Embryonic facial prominence (tissue), 1 donor: ENCODE data around the gene POLD1.
A peak's percentile ranks its signal among the peaks of the same experiment; 100 is the strongest.
"Not testable (repeated sequence)": the region's sequence is repeated elsewhere in the genome, so short reads cannot be mapped to it uniquely, and the experiment has no call there.

Experiments
- DNase-seq: peaks from one replicate; pipeline ENCODE4 v3.0.0-alpha.2; 2016; ENCODE audit errors: extremely low spot score

POLD1 gene

DNA sequence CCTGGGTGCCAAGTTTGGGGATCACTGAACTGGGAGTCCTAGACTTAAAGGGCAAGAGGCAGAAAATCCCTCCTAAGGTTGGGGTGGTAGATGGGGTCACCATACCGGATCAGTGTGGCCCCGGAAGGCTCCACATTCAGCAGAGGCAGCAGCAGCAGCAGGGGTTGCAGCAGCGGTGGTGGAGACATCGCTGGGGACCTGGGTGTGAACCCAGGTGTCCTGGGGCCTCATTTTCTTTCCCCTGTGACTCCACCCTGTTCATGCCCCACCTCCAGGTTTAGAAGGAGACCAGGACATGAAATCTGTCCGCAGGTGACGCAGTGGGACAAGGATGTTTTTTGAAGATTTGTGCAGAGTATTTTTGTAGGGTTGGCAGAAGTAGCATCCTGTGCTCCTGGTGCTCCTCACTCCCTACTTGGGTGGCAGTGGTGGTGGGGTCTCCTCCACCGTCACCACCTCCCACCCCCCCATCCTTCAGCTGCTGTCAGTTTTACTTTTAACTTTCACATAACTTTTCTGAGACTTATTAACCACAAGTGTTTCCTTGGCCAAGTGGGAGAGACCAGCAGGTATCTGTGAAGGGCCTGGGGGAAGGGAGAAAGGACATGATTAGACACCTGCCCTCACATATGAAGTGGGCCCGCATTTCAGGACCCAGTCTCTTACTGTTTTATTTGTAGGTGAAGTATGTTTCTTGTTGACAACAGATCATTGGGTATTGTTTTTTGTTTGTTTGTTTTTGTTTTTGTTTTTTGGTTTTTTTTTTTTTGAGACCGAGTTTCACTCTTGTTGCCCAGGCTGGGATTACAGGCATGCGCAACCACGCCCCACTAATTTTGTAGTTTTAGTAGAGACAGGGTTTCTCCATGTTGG, 18.5 kb upstream of the POLD1 start, which contains the start of gene NAPSA:
Gene NAPSA (minus strand): TSS at position 206 of the 873 bp plus-strand sequence. CDS start 18 bp downstream, at position 188.
- no peak for DNase-seq

DNA sequence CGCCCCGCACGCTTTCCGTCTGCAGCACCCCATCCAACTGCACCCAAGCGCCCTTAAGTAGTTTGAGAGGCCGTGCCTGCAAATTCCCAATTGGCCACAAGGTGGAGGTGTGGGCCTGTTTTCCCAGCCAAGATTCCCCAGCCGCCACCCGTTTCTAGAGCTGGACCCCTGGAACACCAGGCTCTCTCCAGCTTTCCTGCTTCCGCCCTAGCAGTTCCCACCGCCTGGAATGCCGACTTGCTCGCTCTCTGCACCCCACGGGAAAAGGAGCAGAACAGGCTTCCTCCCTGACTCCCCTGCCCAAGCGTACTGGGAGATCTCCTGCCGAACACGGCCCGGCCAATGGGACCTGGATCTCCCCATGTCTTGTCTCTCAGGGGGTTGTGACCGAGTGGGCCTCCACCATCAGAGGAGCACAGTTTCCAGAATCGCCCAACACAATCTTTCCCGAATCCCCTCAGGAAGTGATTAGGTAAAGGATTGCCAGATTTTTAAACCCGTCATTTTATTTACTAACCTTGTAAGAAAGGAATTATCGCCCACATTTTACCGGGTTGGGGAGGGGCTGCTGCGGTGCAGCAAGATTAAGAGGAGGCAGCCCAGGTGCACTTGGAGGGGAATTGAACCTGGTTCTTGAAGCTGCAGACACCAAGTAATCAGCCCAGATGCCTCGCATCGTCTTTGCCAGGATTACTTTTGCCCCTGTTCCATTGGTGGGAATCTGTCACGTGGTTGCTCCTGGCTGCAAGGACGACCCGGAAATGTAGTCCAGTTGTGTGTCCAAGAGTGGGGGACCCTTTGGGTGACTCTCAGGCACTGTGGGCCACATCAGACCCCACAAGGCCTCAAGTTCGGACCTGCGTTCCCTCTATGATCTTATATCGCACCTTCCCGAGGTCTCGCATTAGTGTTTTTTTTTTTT, 15.2 kb upstream of the POLD1 start:
- DNase-seq: peak; percentile 58

DNA sequence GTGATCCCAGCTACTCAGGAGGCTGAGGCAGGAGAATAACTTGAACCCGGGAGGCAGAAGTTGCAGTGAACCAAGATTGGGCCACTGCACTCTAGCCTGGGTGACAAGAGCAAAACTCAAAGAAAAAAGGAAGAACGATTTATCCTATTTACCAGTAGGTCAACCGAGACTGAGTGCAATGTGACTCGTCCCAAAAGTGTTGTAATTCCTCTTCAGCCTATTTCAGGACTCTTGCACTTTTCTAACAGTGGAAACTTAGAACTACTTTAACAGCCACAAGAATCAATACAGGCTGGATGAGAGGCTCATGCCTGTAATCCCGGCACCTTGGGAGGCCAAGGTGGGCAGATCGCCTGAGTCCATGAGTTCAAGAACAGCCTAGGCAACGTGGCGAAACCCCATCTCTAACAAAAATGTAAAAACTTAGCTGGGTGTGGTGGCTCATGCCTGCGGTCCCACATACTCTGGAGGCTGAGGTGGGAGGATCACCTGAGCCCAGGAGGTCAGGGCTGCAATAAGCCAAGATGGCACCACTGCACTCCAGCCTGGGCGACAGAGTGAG, 12.2 kb upstream of the POLD1 start:
- no peak for DNase-seq

DNA sequence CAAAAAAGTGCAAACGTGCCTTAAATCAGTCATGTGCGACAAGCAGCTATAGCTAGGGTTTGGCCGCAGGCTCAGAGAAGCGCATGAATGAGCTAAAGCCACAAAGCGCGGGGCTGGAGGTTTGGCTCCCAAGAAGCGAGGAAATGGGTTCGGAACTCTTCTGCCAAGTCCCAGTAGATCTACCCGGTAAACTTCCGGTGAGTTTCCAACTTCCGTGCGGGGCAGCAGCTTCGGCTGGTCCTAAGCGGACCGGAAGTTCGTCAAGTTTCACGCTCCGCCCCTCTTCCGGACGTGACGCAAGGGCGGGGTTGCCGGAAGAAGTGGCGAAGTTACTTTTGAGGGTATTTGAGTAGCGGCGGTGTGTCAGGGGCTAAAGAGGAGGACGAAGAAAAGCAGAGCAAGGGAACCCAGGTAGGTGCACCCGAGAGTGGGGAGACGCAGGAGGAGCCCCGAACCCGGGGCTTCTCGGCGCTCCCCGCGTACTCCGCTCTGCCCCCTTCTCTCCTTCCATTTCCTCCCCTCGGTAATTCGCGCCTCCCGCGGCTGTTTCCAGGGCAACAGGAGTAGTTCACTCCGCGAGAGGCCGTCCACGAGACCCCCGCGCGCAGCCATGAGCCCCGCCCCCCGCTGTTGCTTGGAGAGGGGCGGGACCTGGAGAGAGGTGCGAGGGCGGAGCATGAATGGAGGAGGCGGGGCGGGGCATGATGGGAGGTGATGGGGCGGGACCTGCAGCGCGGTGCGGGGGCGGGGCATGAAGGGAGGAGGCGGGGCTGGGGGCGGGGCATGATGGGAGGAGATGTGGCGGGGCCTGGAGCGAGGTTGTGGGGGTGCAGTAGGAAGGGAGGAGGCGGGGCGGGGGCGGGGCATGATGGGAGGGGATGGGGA, 7.7 kb upstream of the POLD1 start, which contains the start of gene NR1H2:
Gene NR1H2 (plus strand): TSS at position 292 of the 885 bp plus-strand sequence. CDS start 1,149 bp downstream, outside the sequence.
- DNase-seq: peak; percentile 92

DNA sequence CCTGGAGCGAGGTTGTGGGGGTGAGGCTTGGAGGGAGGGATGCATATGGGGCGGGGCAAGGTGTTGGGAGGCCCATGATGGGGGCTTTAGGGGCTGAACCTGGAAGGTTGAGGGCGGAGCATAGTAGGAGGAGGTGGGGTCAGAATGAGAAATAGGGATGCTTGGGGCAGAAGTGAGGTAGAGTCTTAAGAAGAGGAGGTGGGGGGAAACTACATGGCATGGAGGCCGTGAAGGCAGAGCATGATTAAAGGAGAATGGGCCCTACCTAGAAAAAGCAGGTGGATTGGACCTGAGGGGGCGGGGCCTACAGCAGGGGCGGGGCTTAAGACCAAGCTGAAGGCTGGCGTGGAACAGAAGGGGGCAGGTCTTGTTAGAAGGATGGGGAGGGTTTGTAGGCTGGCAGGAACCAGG, 7.1 kb upstream of the POLD1 start:
- no peak for DNase-seq

DNA sequence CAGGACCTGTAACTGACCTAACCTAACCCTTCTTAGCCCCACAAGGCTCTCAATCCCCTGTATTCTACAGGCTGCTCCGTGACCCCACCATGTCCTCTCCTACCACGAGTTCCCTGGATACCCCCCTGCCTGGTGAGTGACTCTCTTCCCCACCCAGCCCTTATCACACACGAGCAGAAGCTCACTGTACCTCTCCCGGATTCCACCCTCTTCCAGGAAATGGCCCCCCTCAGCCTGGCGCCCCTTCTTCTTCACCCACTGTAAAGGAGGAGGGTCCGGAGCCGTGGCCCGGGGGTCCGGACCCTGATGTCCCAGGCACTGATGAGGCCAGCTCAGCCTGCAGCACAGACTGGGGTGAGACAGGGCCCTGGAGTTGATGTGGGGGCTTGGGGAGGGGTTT, 6.6 kb upstream of the POLD1 start:
- DNase-seq: no peak

DNA sequence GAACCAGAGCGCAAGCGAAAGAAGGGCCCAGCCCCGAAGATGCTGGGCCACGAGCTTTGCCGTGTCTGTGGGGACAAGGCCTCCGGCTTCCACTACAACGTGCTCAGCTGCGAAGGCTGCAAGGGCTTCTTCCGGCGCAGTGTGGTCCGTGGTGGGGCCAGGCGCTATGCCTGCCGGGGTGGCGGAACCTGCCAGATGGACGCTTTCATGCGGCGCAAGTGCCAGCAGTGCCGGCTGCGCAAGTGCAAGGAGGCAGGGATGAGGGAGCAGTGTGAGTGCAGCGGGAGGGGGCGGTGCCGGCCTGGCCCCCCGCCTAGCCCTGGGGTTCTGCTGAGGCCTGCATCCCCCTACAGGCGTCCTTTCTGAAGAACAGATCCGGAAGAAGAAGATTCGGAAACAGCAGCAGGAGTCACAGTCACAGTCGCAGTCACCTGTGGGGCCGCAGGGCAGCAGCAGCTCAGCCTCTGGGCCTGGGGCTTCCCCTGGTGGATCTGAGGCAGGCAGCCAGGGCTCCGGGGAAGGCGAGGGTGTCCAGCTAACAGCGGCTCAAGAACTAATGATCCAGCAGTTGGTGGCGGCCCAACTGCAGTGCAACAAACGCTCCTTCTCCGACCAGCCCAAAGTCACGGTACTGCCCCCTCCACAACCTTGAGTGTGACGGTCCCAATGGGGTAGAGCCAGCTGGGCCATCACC, 5.8 kb upstream of the POLD1 start:
- DNase-seq: no peak

DNA sequence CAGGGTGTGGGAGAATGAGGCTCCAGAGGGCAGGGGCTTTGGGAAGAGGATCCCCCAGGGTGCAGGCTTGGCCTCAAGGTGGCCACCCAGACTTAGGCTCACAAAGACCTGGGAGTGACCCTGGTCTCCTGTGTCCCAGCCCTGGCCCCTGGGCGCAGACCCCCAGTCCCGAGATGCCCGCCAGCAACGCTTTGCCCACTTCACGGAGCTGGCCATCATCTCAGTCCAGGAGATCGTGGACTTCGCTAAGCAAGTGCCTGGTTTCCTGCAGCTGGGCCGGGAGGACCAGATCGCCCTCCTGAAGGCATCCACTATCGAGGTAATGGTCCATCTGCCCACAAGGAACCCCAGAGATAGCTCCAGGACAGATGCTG, 5.3 kb upstream of the POLD1 start:
- no peak for DNase-seq

DNA sequence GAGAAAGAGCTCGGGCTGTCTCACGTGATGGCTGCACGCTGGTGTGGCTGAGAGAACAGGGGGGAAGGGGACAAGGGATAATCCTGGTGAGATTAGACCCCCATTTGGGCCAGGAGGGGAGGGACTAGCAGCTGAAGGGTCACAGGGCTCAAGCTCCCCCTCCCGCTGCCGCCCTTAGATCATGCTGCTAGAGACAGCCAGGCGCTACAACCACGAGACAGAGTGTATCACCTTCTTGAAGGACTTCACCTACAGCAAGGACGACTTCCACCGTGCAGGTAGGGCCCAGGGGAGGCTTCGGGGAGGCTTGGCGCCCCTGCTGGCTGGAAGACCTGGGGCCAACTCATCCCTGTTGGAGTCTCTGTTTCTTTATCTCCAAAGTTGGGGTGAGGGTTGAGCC, 4.5 kb upstream of the POLD1 start:
- no peak for DNase-seq

DNA sequence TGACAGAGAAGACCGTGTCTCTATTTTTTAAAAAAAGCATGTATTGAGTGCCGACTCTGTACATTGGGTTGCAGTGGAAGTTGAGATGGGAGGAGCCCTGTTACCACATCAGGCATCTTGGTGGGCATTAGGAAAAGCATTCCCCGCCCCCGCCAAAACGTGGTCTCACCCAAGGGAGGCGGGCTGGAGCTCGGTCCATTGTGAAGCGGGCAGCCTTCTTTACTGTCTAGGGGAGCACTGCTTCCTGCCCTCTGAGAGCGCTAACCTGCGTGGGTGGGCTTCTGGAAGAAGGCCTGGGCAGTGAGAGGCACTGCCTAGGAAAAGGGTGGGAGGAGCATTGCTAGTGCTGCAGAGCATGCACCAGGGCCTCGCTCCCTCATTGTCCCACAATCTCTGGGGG, 4.0 kb upstream of the POLD1 start:
- DNase-seq: no peak

DNA sequence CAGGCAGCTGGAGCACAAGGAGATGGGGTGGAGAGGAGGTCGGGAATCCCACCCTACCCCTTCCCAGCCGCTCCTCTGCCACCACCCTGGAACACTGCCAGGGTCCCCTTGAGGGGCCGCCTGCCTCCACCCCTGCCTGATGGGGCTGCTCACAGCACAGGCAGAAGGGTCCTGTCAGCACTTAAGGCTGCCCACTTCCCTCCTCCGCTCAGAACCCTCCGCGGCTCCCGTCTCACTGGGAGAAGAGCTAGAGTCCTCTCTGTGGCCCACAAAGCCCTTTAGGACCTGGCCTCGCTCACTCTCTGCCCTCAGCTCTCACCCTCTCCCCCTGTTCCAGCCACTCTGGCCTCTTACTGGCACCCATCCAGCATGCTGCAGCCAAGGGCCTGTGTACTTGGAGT, 3.4 kb upstream of the POLD1 start:
- no peak for DNase-seq

DNA sequence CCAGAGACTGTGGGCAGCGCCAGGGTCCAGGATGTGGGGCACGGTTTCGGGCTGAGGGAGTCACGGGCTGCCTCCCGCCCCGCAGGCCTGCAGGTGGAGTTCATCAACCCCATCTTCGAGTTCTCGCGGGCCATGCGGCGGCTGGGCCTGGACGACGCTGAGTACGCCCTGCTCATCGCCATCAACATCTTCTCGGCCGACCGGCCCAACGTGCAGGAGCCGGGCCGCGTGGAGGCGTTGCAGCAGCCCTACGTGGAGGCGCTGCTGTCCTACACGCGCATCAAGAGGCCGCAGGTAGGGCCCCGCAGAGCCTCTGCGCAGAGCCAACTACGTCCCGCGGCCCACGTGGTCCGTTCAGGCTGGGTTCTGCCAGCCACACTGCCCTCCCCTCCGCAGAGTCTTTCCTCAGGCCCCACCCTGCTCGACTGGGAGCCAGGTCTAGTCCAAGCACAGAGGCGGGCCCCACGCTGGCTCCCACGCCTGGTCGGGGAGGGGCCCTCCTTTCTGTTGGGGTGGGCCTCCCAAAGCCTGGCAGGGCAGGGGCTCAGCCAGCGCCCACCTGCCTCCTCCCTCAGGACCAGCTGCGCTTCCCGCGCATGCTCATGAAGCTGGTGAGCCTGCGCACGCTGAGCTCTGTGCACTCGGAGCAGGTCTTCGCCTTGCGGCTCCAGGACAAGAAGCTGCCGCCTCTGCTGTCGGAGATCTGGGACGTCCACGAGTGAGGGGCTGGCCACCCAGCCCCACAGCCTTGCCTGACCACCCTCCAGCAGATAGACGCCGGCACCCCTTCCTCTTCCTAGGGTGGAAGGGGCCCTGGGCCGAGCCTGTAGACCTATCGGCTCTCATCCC, 2.0 kb upstream of the POLD1 start:
- DNase-seq: no peak

DNA sequence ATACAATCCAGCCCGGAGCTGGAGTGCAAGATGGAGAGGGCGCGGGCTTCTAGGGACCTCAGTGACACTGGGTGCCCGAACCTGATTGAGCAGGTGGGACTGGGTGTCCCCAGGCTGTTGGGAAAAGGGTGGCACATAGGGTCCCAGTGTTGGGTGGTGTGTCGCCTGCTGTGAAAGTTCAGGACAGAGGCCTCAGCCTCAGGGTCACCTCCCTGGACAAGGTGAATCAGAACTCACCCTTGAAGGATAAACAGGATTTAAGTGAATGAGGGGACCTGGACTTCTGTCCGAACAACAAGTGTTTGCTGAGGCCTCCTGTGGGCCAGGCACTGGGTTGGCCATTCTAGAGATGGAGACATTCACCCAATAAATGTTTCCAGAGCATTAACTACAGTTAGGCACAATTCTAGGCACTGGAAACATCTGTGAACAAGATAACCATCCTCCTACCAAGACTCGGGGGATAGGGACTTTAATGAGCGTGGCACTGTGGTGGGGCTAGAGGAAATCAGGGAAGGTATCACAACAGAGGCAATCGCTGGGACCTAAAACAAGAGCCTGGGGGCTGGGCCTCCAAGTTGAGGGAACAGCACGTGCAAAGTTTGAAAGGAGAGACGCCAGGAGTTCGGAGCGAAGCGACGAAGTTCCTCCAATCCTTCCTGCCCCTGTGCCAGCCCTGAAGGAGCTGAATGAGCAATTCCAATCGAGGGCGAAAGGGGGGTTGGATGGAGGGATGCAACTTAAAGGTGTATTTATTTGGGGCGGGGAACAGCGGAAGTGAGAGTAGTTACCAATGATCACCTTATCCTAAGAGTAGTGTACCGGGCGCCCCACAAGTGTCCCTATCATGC, 921 bp upstream of the POLD1 start:
- DNase-seq: no peak

DNA sequence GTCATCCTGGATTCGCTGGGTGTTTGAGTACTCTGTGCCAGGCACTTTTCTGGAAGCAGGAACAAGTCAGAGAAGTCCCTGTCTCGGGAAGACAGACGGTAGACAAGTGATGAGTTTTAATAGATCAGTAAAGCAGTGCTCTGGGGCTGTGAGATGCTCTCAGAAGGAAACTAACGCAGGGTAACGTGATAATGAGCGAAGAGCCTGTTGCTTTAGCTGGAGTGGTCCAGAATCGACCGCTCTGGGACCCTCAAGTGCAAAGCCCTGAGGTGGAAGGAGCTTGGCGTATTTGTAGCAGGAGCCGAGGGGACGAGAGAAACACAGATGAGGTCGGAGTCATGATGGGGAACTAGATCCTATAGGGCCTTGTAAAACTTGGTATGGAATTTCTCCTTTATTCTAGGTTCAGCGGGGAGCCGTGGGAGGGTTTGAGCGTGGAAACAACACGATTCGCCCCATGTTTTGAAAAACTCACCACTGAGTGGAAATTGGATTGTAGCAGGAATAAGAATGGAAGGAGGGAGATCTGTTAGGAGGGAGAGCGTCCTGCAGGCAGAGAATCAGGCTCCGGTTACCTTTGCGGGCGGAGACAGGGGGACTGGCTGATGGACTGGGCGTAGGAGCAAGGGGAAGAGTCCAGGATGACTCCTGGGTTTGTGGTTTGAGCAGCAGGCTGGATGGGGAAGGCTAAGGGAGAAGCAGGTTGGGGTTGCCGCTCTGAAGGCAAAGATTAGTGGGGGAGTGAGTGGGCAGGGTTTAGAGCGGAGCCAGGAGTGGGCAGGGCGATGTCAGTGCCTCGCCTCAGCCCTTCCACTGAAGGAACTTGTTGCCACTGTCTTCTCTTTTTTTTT, 763 bp downstream of the POLD1 start:
- DNase-seq: no peak

DNA sequence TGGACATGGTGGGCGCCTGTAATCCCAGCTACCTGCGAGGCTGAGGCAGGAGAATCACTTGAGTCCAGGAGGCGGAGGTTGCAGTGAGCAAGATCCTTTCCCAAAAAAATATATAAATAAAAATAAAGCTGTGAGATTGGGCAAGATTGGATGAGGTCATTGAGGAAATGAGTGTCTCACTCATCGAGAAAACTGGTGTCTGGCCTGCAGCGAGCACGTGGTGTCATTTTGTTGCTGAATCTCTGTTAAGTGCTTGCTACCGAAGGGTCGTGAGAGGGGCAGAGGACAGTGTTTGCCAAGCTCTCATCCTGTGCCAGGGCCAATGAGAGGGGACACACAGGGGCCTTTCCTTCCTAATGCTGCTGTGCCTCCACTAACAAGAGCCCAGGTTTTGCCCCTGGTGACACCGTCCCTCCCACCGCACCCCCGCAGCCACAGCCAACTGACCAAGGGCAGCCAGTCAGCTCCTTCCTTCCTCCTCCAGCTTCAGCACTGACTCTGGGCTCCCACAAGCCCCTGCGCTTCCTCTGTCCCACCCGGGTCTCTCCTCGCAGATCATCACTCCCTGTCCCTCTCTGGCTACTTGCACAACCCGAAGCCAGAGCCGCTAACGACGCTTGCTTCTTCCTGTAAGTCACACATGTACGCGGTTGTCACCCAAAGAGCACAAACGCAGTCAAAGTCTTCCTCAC, 3.2 kb downstream of the POLD1 start:
- DNase-seq: no peak

DNA sequence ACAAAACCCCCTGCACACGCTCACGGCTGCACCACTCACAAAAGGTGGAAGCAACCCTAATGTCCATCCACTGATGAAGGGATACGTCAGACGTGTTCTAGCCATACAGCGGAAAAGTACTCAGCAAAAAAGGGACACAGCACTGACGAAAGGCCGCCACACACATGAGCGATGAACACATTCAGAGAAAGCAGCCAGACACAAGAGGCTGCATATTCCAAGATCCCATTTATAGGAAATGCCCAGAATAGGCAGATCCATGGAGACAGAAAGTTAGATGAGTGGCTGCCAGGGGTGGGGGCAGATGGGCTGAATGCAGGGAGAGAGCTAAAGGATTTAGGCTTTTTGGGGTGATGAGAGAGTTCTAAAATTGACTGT, 3.7 kb downstream of the POLD1 start:
- DNase-seq: no peak

DNA sequence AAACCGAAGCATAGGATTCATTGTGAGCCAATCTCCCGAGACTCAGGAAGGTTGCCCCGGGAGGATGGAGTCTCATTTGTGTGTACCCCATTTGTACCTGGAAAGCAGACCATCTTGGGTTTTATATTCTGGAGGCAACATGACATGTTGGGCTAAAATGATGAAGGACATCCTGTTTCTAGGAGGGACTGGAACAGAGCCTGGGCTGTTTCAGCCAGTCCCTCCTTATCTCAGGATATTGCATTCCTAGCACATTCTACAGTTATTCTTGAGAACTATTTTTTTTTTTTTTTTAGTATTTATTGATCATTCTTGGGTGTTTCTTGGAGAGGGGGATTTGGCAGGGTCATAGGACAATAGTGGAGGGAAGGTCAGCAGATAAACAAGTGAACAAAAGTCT, 6.1 kb downstream of the POLD1 start:
- DNase-seq: not testable (repeated sequence)
